Bone marrow (tissue), 2 donors: ENCODE data around the gene DGUOK.
A peak's percentile ranks its signal among the peaks of the same experiment; 100 is the strongest.
"Not testable (repeated sequence)": the region's sequence is repeated elsewhere in the genome, so short reads cannot be mapped to it uniquely, and the experiment has no call there.

Experiments
- DNase-seq, 2 donors: peaks; one replicate each; lab custom pipeline; 2025; lab: John Stamatoyannopoulos, UW

Gene DGUOK

GRCh38 chr2:73901143-73901542, 25.5 kb upstream of the DGUOK start:
- DNase-seq: no peak

DNA sequence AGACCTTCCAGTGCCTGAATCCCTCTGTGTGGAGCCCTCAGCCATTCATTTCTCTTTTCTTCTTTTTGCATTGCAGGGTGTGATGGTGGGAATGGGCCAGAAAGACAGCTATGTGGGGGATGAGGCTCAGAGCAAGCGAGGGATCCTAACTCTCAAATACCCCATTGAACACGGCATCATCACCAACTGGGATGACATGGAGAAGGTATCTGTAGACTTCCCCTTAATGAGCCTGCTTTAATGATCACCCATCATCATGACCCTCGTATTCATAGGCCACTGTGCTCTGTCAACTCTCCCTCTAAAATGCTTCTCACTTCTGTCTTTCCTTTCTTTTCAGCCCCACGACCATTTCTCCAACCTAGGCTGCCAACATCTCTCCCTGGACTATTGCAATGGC, 24.4 kb upstream of the DGUOK start:
- DNase-seq: no peak

DNA sequence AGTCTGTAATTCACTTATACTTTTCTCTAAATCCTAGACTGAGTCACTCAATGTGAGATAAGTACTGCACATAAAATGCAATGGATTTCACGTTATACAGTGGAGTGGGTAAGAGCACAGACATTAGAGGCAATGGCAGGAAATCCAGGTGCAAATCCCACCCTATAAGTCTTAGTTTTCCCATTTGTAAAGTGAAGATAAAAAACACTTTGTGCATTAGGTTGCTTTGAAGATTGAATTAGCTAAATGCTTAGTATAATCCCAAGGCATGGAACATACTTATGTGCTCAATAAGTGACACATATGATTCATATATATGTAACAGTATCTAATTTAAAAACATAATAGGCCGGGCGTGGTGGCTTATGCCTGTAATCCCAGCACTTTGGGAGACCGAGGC, 23.4 kb upstream of the DGUOK start:
- no peak for DNase-seq

DNA sequence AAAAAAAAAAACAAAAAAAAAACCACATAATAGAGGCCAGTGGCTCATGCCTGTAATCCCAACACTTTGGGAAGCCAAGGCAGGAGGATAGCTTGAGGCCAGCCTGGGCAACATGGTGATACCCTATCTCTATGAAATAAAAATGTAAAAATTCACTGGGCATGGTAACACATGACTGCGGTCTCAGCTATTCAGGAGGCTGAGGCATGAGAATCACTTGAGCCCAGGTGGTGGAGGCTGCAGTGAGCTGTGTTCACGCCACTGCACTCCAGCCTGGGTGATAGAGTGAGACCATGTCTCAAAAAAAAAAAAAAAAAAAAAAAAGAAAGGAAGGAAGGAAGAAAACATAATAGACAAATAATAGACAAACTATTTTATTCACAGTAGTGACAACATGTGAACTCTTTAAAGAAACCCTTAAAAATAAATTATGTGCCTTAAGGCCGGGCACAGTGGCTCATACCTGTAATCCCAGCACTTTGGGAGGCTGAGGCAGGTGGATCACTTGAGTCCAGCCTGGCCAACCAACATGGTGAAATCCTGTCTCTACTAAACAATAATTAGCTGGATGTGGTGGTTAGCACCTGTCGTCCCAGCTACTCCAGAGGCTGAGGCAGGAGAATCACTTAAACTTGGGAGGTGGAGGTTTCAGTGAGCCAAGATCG, 22.6 kb upstream of the DGUOK start:
- DNase-seq: not testable (repeated sequence)

DNA sequence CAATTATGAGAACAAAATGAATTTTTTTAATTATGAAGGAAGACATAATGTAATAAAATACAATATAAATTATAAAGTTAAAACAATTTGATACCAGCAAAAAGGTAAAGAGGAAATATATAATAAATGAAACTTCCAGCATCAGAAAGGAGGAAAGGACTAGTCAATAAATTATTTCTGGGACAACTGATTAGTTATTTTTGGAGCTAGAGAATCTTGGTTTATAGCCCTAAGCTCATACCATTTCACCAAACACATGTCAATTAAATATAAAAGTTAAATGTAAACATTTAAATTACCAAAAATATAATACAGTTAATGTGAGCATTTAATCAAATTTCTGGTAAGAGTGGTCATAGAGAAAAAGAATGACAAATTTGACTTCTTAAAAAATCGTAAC, 21.7 kb upstream of the DGUOK start:
- DNase-seq: no peak

DNA sequence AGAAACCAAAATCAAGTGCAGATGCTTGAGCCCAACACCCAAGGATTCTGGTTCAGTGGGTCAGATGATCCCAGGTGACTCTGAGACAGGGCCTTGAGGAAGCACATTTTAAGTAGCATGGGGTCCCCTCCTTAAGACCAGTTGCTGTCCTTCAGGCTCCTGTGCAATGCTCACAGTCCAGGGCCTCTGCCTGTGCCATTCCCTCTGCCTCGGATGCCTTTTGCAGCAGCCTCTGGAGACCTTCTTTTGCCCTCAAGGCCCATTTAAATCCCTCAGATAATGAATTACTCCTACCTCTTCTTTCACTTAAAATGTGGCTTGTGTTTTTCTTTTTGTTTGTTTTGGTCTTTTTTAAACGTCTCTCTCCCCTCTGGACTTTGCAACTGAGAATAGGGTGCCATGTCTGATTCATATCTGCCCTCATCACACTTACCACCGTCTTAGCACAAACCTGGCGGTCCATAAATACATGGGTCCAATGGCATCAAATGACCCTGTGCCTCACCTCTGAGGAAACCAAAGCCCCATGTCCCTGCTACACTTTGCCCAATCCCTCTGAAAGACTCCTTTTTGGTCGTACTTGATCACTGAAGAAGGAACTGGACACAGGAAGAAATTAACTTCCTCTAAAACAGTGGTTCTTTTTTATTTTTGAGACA, 19.7 kb upstream of the DGUOK start:
- no peak for DNase-seq

DNA sequence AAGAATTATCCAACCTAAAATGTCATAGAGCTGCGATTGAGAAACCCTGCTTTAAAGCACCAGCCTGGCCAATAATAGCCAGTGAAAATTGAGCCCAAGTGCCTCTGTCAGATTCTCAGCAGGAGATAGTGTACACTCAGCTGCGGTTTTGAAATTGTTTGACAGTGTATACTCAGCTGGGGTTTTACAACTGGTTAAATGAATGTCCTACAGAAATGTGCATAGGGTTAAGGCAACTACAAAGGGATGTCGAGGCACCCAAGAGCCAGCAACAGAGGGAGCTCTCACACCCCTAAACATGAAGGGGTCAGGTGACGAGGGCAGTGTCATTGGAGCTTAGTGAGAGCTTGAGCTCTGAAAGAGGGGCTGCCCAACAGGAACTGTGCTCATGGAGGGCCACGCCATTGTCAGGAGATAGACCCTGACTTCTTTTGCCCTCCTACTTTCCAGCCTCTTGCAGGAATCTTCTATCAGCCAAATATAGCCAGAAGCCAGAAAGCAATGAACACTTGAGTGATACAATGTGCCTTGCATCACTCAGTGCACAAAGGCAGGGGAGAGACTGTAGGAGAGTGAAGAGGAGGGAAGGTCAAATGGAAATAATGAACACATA, 18.7 kb upstream of the DGUOK start:
- DNase-seq: peak in 1 of 2 donors; percentile 34

- no peak for DNase-seq
Measured at GRCh38 chr2:73908689-73909652, 17.7 kb upstream of the DGUOK start.

DNA sequence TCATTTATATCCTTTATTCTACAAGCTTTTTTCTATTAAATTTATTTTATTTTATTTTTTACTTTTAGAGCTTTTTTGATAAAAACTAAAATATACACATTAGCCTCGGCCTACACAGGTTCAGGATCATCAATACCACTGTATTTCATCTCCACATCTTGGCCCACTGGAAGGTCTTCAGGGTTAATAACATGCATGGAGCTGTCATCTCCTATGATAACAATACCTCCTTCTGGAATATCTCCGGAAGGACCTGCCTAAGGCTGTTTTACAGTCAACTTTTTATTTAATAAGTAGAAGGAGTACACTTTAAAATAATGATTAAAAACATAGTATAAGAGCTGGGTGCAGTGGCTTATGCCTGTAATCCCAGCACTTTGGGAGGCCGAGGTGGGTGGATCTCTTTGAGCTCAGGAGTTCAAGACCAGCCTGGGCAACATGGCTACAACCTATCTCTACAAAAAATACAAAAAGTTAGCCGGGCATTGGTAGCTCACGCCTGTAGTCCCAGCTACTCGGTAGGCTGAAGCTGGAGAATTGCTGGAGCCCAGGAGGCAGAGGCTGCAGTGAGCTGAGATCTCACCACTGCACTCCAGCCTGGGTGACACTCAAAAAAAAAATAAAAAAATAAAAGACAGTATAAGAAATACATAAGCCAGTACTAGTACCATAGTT, 15.7 kb upstream of the DGUOK start:
- DNase-seq: no peak

DNA sequence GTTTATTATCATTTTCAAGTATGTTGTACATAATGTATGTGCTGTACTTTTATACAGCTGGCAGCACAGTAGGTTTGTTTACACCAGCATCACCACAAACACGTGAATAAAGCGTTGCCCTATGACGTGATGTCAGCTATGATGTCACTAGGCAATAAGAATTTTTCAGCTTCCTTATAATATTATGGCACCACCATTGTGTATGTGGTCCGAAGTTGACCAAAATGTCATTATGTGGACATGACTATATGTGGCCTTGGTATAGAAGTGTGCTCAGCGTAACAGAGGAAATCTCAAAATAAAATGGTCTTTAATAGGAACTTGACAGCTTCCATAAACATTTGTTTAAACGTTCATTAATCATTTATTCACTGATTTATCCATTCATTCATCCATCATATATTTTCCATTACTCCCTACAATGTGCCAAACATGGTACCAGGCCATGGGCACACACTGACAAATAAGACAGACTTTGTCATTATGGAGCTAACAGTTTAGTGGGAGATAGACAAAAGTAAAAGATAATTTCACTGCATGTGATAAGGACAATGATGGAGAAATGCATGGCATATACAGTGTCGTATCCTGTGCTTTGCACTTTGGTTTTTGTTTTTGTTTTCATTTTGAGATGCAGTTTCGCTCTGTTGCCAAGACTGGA, 15.0 kb upstream of the DGUOK start:
- DNase-seq: no peak

GRCh38 chr2:73913414-73914054, 13.1 kb upstream of the DGUOK start:
- no peak for DNase-seq

DNA sequence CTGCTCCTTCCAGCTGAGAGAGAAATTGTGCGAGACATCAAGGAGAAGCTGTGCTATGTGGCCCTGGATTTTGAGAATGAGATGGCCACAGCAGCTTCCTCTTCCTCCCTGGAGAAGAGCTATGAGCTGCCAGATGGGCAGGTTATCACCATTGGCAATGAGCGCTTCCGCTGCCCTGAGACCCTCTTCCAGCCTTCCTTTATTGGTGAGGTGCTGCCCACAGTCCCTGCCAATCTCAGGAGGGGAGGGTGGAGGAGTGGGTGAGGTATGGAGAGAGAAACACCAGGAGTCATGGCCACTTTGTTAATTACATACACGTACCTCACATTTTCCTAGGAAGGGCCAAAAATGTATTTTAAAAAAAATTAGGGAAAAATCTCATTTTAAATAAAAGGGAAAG, 12.0 kb upstream of the DGUOK start:
- no peak for DNase-seq

GRCh38 chr2:73915437-73915993, 11.2 kb upstream of the DGUOK start:
- no peak for DNase-seq

- no peak for DNase-seq
Measured at GRCh38 chr2:73916666-73917065, 10.0 kb upstream of the DGUOK start.

DNA sequence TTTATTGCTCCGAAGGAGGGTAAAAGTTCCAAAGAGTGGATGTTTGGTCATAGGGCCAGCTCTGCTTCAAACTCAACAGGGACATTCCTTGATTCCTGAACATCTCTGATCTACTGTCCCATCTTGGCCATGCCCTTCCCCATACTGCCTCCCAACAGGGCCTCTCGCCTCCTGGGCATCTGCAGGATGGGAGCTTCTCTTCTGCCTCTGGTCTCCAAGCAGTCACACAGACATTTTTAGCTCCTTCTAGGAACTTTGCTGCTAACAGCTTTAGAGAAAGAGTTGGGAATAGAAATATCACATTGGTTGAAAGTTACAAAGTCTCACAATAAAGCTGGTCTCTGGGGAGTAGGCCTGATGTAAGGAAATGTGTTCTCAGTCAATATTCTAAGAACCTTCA, 9.4 kb upstream of the DGUOK start:
- DNase-seq: no peak

DNA sequence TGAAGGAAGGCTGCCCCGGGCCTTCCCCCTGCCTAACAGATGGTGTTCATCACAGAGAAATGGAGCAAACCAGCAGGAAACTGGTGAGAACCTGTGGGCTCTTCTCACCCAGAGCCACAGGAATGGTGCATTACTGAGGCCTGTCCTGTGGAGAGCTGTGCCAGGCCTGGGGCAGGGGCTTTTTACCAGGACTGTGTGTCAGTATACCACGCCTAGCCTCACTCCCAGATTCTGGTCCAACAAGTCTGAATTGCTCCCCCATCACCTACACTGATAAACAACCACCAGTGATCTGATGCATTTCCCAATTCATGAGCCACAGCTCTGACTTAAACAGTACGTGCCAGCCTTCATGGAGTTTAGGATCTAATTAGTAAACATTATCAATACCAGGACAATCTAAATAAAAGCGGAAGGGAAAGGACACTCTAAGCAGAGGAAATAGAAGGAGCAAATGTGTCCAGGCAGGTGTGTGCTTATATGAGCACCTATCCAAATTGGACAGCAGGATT, 8.9 kb upstream of the DGUOK start:
- DNase-seq: no peak

DNA sequence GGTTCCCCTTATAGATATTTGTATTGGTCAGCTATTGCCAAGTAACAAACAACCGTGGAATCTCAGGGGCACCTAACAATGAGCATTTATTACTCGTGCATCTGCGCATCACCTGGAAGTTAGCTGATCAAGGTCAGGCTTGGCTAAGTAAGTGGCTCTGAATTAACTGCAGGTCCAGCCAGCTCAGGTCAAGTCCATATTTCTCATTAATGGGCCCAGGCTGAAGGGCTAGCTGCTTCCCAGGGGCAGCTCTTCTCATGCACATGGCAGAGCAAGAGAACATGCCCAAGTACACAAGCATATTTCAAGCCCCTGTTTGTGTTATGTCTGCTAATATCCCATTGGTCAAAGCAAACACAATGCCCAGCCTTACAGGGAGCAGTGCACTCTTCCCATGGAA, 7.8 kb upstream of the DGUOK start:
- no peak for DNase-seq

- DNase-seq: no peak
Measured at GRCh38 chr2:73919596-73920228, 7.0 kb upstream of the DGUOK start.
